Smooth muscle cell (in vitro differentiated cells): ENCODE results near the gene JADE2. TPM values are rescaled to one million over a fixed set of nuclear protein-coding genes. Genes with fewer than 3 reads are reported as not detected.

Experiments
- DNase-seq: peaks from one replicate; lab custom pipeline; 2025; ENCODE audit not compliant: unreplicated experiment; lab: John Stamatoyannopoulos, UW
- H2AFZ ChIP-seq: fragments of 200-600 bp; sonication (generic); 2 replicates; pipeline ENCODE4 v1.6.0; 2016; ENCODE audit warnings: antibody characterized with exemption, low read depth, mild to moderate bottlenecking
- H3F3A ChIP-seq: fragments of 200-600 bp; sonication (generic); 2 replicates; pipeline ENCODE4 v1.6.0; 2017; ENCODE audit warnings: antibody characterized with exemption, low read depth
- H3K27ac ChIP-seq: fragments of 200-600 bp; sonication (generic); 2 replicates; pipeline ENCODE4 v1.5.1; 2016; ENCODE audit warnings: low read depth, mild to moderate bottlenecking
- H3K27me3 ChIP-seq: fragments of 200-600 bp; sonication (generic); 2 replicates; pipeline ENCODE4 v1.6.1; 2016; ENCODE audit warnings: low read depth, mild to moderate bottlenecking
- H3K36me3 ChIP-seq: fragments of 200-600 bp; sonication (generic); 2 replicates; pipeline ENCODE4 v1.5.1; 2016; ENCODE audit warnings: low read depth
- H3K4me1 ChIP-seq: fragments of 200-600 bp; sonication (generic); 2 replicates; pipeline ENCODE4 v1.5.1; 2016; ENCODE audit warnings: low read depth
- H3K4me2 ChIP-seq: fragments of 200-600 bp; sonication (generic); 2 replicates; pipeline ENCODE4 v1.6.0; 2016; ENCODE audit warnings: mild to moderate bottlenecking
- H3K4me3 ChIP-seq: fragments of 200-600 bp; sonication (generic); 2 replicates; pipeline ENCODE4 v1.5.1; 2016; ENCODE audit warnings: mild to moderate bottlenecking
- H3K79me2 ChIP-seq: fragments of 200-600 bp; sonication (generic); 2 replicates; pipeline ENCODE4 v1.6.0; 2016; ENCODE audit warnings: low read depth, mild to moderate bottlenecking
- H3K9ac ChIP-seq: fragments of 200-600 bp; sonication (generic); 2 replicates; pipeline ENCODE4 v1.6.0; 2016; ENCODE audit warnings: low read depth
- H3K9me3 ChIP-seq: fragments of 200-600 bp; sonication (generic); replicated peaks from 2 replicates; pipeline ENCODE4 v1.5.1; 2016; ENCODE audit warnings: low read depth
- H4K20me1 ChIP-seq: fragments of 200-600 bp; sonication (generic); 2 replicates; pipeline ENCODE4 v1.6.0; 2016; ENCODE audit warnings: low read depth
- CTCF ChIP-seq: fragments of 200-600 bp; sonication (generic); IDR thresholded peaks from 2 replicates; pipeline ENCODE4 v1.5.1; 2017; ENCODE audit warnings: borderline replicate concordance, mild to moderate bottlenecking, antibody characterized with exemption; ENCODE audit not compliant: insufficient read depth, poor library complexity, severe bottlenecking
- WGBS: methylation state at CpG from one replicate; pipeline ENCODE4 v1.1.7; 2016; ENCODE audit warnings: low lambda C conversion rate; 5-methylcytosine and 5-hydroxymethylcytosine counted together
- polyA plus RNA-seq: library from polyadenylated mRNA; unstranded; fragments of >200 nt; fragmentation: Nextera tagmentation; extraction: Ambion mirVana; gene quantifications from 2 replicates; pipeline ENCODE4 v1.2.1, GENCODE V29; 2016
- total RNA-seq: library from RNA; depleted of rRNA; stranded (reverse); fragments of >200 nt; gene quantifications from 2 replicates; pipeline ENCODE4 v1.2.3, GENCODE V29; 2014

Gene JADE2
- total and polyA plus RNA-seq, 2 experiments from 2014 or later, result 4.3 to 18.0 TPM

- Histone ChIP-seq H3K4me1 (peaks cover 4% of the 10 kb centered on the region), H3K9ac (no peak overlapping the region), H4K20me1 (no peaks in the 10 kb centered on the region), H3K4me3 (no peak overlapping the region), H3K27me3 (no peaks in the 10 kb centered on the region), H3K9me3 (no peaks in the 10 kb centered on the region), H3K36me3 (no peaks in the 10 kb centered on the region), H3K4me2 (no peak overlapping the region), H3K79me2 (no peaks in the 10 kb centered on the region), H3F3A (no peaks in the 10 kb centered on the region), H3K27ac (no peak overlapping the region), H2AFZ (no peak overlapping the region)
- DNase-seq, result no peak
- no peak for TF ChIP-seq CTCF
- WGBS, result 94% methylated on average over 28 of the region's 28 CpGs
Measured at GRCh38 chr5:134565791-134566740, 40.6 kb downstream of the JADE2 start.

- H3K79me2 ChIP-seq, result no peaks in the 10 kb centered on the region
- no peaks in the 10 kb centered on the region for H3K9me3 ChIP-seq
- no peak overlapping the region for H3K4me2 ChIP-seq
- H3K9ac ChIP-seq, result no peak overlapping the region
- H3K4me3 ChIP-seq, result no peak overlapping the region
- no peak for TF ChIP-seq CTCF
- no peaks in the 10 kb centered on the region for H3K36me3 ChIP-seq
- H3F3A ChIP-seq, result no peaks in the 10 kb centered on the region
- WGBS, result 97% methylated on average over 13 of the region's 13 CpGs
- no peak overlapping the region for H3K27ac ChIP-seq
- no peaks in the 10 kb centered on the region for H4K20me1 ChIP-seq
- H3K27me3 ChIP-seq, result no peaks in the 10 kb centered on the region
- H3K4me1 ChIP-seq, result peaks cover 4% of the 10 kb centered on the region
- no peak overlapping the region for H2AFZ ChIP-seq
- no peak for DNase-seq
Measured at GRCh38 chr5:134566741-134567221, 41.3 kb downstream of the JADE2 start.

GRCh38 chr5:134567641-134568336, 42.3 kb downstream of the JADE2 start:
- 94% methylated on average over 7 of the region's 7 CpGs for WGBS
- no peaks in the 10 kb centered on the region for H3K27me3 ChIP-seq
- no peak for TF ChIP-seq CTCF
- no peak overlapping the region for H3K27ac ChIP-seq
- H3K4me3 ChIP-seq, result no peak overlapping the region
- no peak for DNase-seq
- H4K20me1 ChIP-seq, result no peaks in the 10 kb centered on the region
- H3K4me2 ChIP-seq, result no peak overlapping the region
- H3K9ac ChIP-seq, result no peak overlapping the region
- H3K4me1 ChIP-seq, result peaks cover 4% of the 10 kb centered on the region
- H3K36me3 ChIP-seq, result no peaks in the 10 kb centered on the region
- H3K9me3 ChIP-seq, result no peaks in the 10 kb centered on the region
- no peak overlapping the region for H2AFZ ChIP-seq
- H3F3A ChIP-seq, result no peaks in the 10 kb centered on the region
- no peaks in the 10 kb centered on the region for H3K79me2 ChIP-seq
